C1 segment of cervical spinal cord (tissue), 14 donors: ENCODE data around the gene CHSY3.

Experiments
- DNase-seq, 14 donors: peaks; one replicate each; lab custom pipeline; 2025; lab: John Stamatoyannopoulos, UW

The CHSY3 gene

GRCh38 chr5:129904102-129904666 lies at the start of gene CHSY3:
Gene CHSY3 (plus strand): TSS chr5:129904465.
- peak in 13 of 14 donors; percentile 7 to 83 (median 58) for DNase-seq

DNA sequence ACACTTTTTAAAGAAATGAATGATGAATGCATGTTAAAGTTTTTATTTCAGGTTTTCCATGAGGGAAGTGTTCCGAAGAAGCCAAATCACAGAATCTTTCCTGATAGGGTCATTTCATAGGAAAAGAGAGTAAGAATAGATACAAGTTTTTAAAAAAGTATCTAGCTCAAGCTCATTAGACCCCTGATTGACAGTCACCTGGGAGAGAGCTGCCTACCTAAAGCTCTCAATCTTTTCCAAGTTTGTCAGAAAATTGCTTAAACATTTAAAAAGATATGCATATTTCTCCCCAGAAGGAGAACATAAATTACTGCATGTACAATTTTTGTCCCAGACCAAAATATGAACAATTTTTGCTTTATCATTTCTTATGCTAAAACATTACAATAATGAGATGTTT lies 47.9 kb upstream of the CHSY3 start:
- DNase-seq: no peak

GRCh38 chr5:129857116-129857515 lies 47.1 kb upstream of the CHSY3 start:
- DNase-seq: no peak

GRCh38 chr5:129858131-129858675 lies 46.1 kb upstream of the CHSY3 start:
- no peak for DNase-seq

GRCh38 chr5:129884322-129884721 lies 19.9 kb upstream of the CHSY3 start:
- no peak for DNase-seq

DNA sequence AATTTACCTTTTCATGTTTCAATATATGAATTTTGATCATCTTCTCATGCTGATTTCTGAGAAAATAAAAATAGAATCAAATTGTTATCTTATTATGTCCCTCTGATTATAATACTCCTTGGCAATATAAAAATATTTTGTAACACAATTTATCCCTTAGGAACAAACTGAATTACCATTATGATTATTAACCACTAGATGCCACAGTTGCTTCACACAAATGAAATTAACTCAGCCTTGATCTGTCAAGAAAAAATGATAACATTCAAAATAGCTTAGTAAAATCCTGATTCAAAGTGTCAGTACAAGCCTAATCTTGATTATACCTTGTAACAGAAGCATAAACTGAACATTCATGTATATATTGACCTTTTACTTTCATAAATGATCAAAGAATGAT lies 4.8 kb upstream of the CHSY3 start:
- DNase-seq: no peak

DNA sequence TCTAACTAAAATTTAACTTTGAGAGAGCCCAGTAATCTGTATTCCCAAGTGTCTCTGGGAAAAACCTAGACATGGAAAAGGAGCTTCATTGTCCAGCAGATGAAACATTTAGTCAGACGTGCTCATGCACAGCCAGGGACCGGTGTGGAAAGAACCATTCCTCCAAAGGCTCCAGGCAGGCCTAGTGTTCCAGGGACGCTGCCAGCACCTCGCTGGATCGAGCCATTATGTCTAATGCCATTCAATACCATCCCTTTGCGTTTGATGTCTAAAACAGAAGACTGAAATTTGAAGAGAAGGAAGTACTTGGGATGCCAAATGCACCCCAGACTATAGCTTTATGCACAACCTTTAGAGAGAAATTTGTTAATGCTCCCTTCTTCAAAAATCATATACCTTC lies 1.4 kb upstream of the CHSY3 start:
- DNase-seq: no peak

DNA sequence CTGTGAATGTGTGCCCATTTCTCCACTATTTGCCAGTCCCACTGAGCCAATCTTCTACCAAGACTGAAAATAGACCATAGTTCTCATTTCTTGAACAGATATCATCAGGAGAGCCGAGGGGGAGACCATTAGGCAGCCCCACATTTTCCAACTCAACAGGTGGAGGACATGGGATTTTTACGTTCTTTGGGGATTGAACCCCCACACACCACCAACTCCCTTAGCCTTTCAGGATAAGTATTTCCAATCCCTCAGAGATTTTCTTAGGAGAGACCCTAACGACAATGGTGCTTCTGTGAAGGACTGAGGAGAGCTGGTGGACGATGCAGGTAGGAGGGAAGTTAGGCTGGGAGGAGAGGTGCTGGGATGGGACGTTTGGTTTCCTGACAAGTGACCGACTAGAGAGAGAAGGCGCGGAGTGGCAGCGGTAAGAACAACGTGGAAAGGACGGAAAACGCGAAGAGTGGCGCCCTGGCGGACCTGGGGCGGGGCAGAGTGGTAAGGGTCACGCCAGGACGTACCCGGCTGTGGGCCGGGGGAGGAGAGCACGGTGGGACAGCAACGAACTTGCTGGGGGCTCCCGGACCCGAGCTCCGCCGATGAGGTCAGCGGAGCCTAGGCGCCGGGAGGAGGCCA lies 681 bp upstream of the CHSY3 start:
- peak in 3 of 14 donors; percentile 48 to 50 (median 50) for DNase-seq

DNA sequence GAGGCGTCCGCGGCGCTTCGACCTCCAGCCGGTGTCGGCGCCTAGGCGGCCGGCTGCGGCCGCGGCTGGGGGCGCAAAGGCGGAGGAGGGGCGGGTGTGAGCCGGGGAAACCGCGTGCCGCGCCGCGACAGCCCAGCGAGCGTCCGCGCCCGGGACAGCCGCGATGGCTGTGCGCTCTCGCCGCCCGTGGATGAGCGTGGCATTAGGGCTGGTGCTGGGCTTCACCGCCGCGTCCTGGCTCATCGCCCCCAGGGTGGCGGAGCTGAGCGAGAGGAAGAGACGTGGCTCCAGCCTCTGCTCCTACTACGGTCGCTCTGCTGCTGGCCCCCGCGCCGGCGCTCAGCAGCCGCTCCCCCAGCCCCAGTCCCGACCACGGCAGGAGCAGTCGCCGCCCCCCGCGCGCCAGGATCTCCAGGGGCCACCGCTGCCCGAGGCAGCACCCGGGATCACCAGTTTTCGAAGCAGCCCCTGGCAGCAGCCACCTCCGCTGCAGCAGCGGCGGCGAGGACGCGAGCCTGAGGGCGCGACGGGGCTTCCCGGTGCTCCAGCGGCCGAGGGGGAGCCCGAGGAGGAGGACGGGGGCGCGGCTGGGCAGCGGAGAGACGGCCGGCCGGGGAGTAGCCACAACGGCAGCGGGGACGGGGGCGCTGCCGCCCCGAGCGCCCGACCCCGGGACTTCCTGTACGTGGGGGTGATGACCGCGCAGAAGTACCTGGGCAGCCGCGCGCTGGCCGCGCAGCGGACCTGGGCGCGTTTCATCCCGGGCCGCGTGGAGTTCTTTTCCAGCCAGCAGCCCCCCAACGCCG lies 605 bp downstream of the CHSY3 start:
- DNase-seq: peak in 3 of 14 donors; percentile 25 to 41 (median 34)

DNA sequence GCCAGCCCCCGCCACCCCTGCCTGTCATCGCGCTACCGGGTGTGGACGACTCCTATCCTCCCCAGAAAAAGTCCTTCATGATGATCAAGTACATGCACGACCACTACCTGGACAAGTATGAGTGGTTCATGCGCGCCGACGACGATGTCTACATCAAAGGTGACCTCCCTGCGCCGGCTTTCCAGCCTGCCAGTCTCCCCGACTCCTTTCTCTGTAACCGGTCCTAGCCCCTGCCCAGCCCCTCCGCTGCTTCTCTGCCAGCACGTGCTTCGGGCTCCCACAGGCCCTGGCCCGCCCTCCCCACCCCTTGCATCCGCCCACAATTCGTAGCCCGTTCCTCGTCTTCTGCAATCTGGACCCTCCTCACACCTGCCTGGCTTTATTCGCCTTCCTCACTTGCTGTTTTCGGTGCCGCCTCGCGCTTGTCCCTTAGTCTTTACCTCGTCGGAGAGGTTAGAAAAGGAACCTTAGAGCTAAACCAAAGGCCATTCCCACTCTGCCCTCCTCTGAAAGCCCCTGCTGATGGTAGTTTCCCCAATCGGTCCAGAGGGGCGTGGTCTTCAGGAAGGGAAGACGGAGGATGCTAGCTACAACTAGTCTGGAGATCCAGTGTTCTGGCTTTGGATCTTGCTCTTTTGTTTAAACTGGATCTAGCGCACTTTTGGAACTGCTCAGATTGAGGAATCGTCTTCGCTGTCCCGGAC lies 1.4 kb downstream of the CHSY3 start:
- peak in 1 of 14 donors; percentile 15 for DNase-seq

- peak in 4 of 14 donors; percentile 4 to 29 (median 15) for DNase-seq
Measured at GRCh38 chr5:129906177-129906887, 2.1 kb downstream of the CHSY3 start.

GRCh38 chr5:129909225-129909624 lies 5.0 kb downstream of the CHSY3 start:
- no peak for DNase-seq

GRCh38 chr5:129912601-129913255 lies 8.5 kb downstream of the CHSY3 start:
- no peak for DNase-seq

DNA sequence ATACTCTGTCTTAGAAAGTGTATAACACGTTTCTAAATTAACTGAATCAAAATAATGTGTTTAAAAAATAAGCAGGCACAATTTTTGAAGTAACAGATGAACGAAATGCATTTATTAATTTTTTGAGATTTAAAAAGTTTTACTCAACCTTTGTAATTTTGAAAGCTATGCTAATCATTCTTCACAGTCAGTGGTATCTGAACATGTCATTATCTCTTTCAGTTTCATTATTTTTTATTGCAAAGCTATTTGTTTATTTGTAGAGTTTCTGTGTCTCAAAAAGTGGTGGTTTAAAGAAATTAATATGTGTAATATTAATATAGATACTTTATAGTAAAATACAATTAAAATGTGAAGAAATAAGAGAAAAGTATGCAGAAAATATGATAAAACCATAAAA lies 11.2 kb downstream of the CHSY3 start:
- DNase-seq: no peak

DNA sequence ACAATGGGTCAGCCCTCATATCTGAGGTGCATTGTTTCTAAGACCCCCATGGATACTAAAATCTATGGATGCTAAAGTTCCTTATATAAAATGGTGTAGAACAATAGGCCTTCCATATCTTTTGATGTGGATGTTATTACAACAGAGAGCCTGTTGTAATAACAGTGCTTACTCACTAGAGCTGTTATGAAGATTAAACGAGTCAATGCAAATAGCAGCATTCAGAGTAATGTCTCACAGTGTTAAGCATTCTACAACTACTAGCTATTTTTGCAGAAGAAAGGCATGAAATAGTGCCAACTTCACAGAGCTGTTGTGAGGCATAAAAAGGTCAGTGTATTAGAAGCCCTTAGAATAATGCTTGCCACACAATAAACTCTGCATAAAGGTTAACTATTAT lies 13.0 kb downstream of the CHSY3 start:
- no peak for DNase-seq

DNA sequence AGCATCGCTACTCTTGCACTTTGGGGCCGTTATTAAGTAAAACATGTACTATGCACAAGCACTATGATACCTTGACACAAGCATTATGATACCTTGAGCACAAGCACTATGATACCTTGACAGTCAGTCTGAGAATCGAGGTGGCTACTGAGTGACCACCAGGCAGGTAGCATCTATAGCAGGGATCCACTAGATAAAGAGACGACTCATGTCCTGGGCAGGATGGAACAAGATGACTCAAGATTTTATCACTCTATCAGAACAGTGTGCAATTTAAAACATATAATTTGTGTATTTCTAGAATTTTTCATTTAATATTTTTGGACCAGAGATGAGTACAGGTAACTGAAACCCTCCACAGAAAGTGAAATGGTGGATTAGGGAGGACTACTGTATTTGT lies 16.9 kb downstream of the CHSY3 start:
- no peak for DNase-seq

DNA sequence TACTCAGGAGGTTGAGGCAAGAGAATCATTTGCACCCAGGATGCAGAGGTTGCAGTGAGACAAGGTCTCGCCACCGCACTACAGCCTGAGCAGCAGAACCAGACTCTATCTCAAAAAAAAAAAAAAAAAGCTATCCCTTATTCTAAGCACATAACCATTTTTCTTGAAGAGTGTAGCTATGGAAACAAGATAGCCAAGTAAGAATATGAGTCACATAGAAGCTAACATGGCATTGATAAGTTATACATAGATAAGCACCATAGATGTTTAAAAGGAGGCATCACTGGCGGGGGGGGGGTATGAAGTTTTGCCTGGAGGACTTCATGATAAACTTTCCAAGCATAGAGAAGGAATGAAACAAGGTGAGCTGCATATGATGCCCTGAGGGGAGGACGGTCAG lies 26.0 kb downstream of the CHSY3 start:
- no peak for DNase-seq

DNA sequence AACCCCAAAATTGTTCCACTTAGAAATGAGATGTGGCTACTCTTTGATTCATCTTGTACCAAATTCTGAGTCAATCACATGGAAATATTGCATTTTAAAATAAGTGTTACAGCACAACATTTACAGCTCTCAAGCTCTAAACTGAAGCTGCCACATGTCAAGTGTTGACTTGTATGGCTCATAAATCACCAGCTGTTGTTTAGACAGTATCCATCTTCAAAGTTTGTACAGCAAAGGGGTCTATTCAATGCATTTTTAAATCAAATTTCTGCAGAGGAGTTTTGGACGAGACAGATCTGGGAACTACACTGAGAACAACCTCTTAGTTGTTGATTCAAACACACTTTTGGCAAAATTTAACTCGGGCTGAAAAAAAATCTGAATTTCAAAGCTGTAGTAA lies 31.4 kb downstream of the CHSY3 start:
- DNase-seq: no peak

GRCh38 chr5:129938077-129938476 lies 33.8 kb downstream of the CHSY3 start:
- DNase-seq: no peak

GRCh38 chr5:129943936-129944335 lies 39.7 kb downstream of the CHSY3 start:
- no peak for DNase-seq

DNA sequence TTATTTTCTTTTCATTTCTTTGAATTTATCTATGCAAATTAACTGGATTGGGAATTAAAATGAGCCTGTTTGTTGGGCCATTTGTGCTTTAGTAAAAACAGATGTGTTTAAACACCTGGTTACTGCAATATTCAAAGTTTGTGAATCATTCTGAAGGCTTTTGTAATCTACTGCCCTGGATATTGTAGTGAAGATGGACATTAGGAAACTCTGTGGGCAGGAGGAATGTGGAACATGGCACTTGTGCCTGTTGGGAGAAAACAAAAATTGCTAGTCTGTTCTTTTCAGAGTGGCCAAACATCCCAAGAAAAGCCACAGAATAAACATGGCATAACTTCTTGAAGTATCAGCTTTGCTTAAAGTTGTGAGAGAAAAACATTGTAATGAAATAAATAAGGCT lies 40.8 kb downstream of the CHSY3 start:
- no peak for DNase-seq
